OCI-LY7 (cell line): ENCODE measurements around the gene GDE1.

Experiments
- CTCF ChIP-seq: fragments of 200-600 bp; sonication (generic); conservative IDR thresholded peaks from 2 replicates; pipeline ENCODE4 v1.5.1; 2014; ENCODE audit warnings: mild to moderate bottlenecking, antibody characterized with exemption, low read length, moderate library complexity, mixed read lengths
- EZH2phosphoT487 ChIP-seq: fragments of 200-600 bp; sonication (generic); IDR thresholded peaks from 2 replicates; pipeline ENCODE4 v1.6.1; 2018; ENCODE audit warnings: low read depth, borderline replicate concordance, mild to moderate bottlenecking, mixed run types, antibody characterized with exemption, low read length, moderate library complexity, mixed read lengths

- no peak for TF ChIP-seq CTCF
- TF ChIP-seq EZH2phosphoT487, result no peak
These were observed 43.4 kb downstream of the GDE1 start for GRCh38 chr16:19478505-19478904.
